Measurements from ENCODE around the gene ZNF335. TPM values are rescaled to one million over a fixed set of nuclear protein-coding genes. Genes with fewer than 3 reads are reported as not detected.
"Not testable (repeated sequence)": the region's sequence is repeated elsewhere in the genome, so short reads cannot be mapped to it uniquely, and the experiment has no call there.

Gene ZNF335
- total and polyA plus RNA-seq, 2 donors (not counting 3 experiments of a cell fraction or from before 2014, with no cell fraction given) = 17.3 to 22.8 TPM

GRCh38 chr20:45957021-45957941 is 14.7 kb downstream of the ZNF335 start:
- ChIA-PET POLR2A (interaction anchor here (0.5 to 0.7 kb wide), 2 partner anchors 65 to 95 kb away, joined by 3 read pairs; no protein-coding TSS in a partner anchor), CTCF (interaction anchor here (1.3 to 5.2 kb wide), 6 partner anchors 9 to 171 kb away, joined by 3 to 40 read pairs (median 4); no protein-coding TSS in a partner anchor)
- H3K9me3 ChIP-seq (replicated peaks; ENCODE audit: control insufficient read depth, insufficient read depth, low read length) = no peaks in the 10 kb centered on the region
- intact Hi-C loops (cut with micrococcal nuclease) = no loop called here
- no peak for FAIRE-seq
- no peak overlapping the region for H3K4me2 ChIP-seq (ENCODE audit: insufficient read depth, low read length)
- H3K79me2 ChIP-seq (ENCODE audit: control insufficient read depth, insufficient read depth, low read length) = no peaks in the 10 kb centered on the region
- no peak for TF ChIP-seq FOS (IDR thresholded peaks at IDR 0.05; ENCODE audit: borderline replicate concordance, insufficient read depth, low read length)
- no peak for TF ChIP-seq EZH2 (IDR thresholded peaks at IDR 0.05; ENCODE audit: borderline replicate concordance, low read depth, low read length, severe bottlenecking)
- no peak for TF ChIP-seq MYC (IDR thresholded peaks at IDR 0.05; ENCODE audit: low read depth, low read length)
- no peak for TF ChIP-seq CTCF (IDR thresholded peaks at IDR 0.05; ENCODE audit: extremely low read depth in 1 of 2, insufficient read depth in 1 of 2, low read depth in 1 of 2, low read length in 2 of 2)
- no peak for TF ChIP-seq POLR2AphosphoS5 (IDR thresholded peaks at IDR 0.05; ENCODE audit: insufficient read depth, low read depth, low read length)
- no peak for TF ChIP-seq POLR2A (IDR thresholded peaks at IDR 0.05; ENCODE audit: low read depth, low read length)
- TF ChIP-seq GATA2 (IDR thresholded peaks at IDR 0.05; ENCODE audit: insufficient read depth, insufficient read length, low read depth, low read length) = no peak
- no peak for TF ChIP-seq JUN (IDR thresholded peaks at IDR 0.05; ENCODE audit: borderline replicate concordance, insufficient read depth, insufficient read length, low read depth)
- no peak for TF ChIP-seq MAX (IDR thresholded peaks at IDR 0.05; ENCODE audit: insufficient read depth, insufficient read length)
- no peak overlapping the region for H3K4me3 ChIP-seq (replicated peaks in 1 of 3; ENCODE audit: insufficient read depth in 1 of 3, low read depth in 1 of 3, low read length in 3 of 3)
- no peaks in the 10 kb centered on the region for H3K27me3 ChIP-seq (ENCODE audit: control insufficient read depth in 2 of 2, insufficient read depth in 2 of 2, low read length in 2 of 2)
- H3K27ac ChIP-seq (ENCODE audit: insufficient read depth, low read depth, low read length) = no peak overlapping the region
- H3K9ac ChIP-seq (replicated peaks; ENCODE audit: extremely low read depth, insufficient read depth, low read length) = no peak overlapping the region
- no peaks in the 10 kb centered on the region for H4K20me1 ChIP-seq (replicated peaks; ENCODE audit: control insufficient read depth, extremely low read depth, insufficient read depth, low read length)
- no TSS peak for BruUV-seq (replicated peaks)
- no peaks in the 10 kb centered on the region for H3K4me1 ChIP-seq (ENCODE audit: control insufficient read depth, extremely low read depth, insufficient read depth, low read length)
- H2AFZ ChIP-seq (ENCODE audit: low read depth, low read length) = no peak overlapping the region
- dilution Hi-C loops (cut with MboI; ENCODE audit: extremely low pct_ligation_motif_present, low sequenced_read_pairs) = no loop called here
- no peak for DNase-seq (ENCODE audit: low read depth, low spot score)
- peaks cover 19 to 54% of the 10 kb centered on the region in 2 experiments for H3K36me3 ChIP-seq (ENCODE audit: control insufficient read depth in 2 of 2, extremely low read depth in 1 of 2, insufficient read depth in 2 of 2, low read length in 2 of 2)
- H3K9me1 ChIP-seq (replicated peaks; ENCODE audit: control insufficient read depth, extremely low read depth, insufficient read depth, low read length) = no peaks in the 10 kb centered on the region

- intact Hi-C loops (cut with micrococcal nuclease); H3K4me2 ChIP-seq (ENCODE audit: insufficient read depth, low read length); H3K79me2 ChIP-seq (ENCODE audit: control insufficient read depth, insufficient read depth, low read length); H3K9ac ChIP-seq (replicated peaks; ENCODE audit: extremely low read depth, insufficient read depth, low read length); H3K9me1 ChIP-seq (replicated peaks; ENCODE audit: control insufficient read depth, extremely low read depth, insufficient read depth, low read length); BruUV-seq (replicated peaks); H2AFZ ChIP-seq (ENCODE audit: low read depth, low read length); H3K4me1 ChIP-seq (ENCODE audit: control insufficient read depth, extremely low read depth, insufficient read depth, low read length); H3K4me3 ChIP-seq (replicated peaks in 1 of 3; ENCODE audit: insufficient read depth in 1 of 3, low read depth in 1 of 3, low read length in 3 of 3); CTCF ChIA-PET; H4K20me1 ChIP-seq (replicated peaks; ENCODE audit: control insufficient read depth, extremely low read depth, insufficient read depth, low read length); dilution Hi-C loops (cut with MboI; ENCODE audit: extremely low pct_ligation_motif_present, low sequenced_read_pairs); H3K27me3 ChIP-seq (ENCODE audit: control insufficient read depth in 2 of 2, insufficient read depth in 2 of 2, low read length in 2 of 2); DNase-seq (ENCODE audit: low read depth, low spot score); H3K9me3 ChIP-seq (replicated peaks; ENCODE audit: control insufficient read depth, insufficient read depth, low read length); FAIRE-seq; H3K27ac ChIP-seq (ENCODE audit: insufficient read depth, low read depth, low read length); POLR2A ChIA-PET: not testable (repeated sequence)
- peaks cover 18 to 54% of the 10 kb centered on the region in 2 experiments for H3K36me3 ChIP-seq (ENCODE audit: control insufficient read depth in 2 of 2, extremely low read depth in 1 of 2, insufficient read depth in 2 of 2, low read length in 2 of 2)
These were observed 15.7 kb downstream of the ZNF335 start for GRCh38 chr20:45956326-45956725.
